Effector CD4-positive, alpha-beta T cell (primary cell): ENCODE measurements around the gene MRGPRF.

Experiments
- DNase-seq: peaks from one replicate; pipeline ENCODE4 v3.0.0-alpha.2; 2020

The MRGPRF gene

DNA sequence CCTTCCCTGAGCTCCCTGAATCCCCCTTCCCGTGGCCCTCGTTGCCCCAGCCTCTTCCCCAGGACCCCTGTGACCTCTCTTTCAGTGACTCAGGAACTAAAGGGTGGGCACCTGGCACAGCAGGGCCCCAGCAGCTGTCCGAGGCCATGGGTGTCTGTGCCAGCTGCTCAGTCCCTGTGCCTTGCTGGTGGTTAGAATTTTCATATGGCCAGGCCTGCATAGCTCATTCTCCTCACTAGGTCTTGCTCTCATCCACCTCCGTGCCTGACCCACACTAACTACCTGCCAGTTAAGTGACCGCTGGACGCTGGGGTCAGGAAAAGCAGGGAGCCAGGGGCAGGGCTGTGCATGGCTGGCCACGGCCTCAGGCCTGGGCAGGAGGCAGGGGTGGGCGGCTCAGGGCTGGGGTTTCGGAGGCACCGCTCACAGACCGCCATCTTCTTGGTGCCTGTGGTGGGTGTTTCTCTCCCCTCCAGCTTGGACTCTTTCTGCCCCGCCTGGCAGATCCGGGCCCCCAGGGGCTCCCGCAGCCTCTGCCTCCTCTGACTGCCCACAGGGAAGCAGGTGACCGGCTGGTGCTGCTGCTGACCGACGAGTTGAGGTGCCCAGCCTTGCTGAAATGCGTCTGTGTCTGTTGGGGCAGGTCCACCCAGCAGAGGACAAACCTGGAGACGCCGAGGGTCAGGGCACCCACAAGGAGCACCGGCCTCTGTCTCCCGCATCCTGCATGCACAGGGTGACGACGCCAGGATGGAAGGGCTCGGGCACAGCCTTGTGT, 52.6 kb downstream of the MRGPRF start:
- no peak for DNase-seq

GRCh38 chr11:68959465-68960293, 53.4 kb downstream of the MRGPRF start:
- DNase-seq, result no peak

DNA sequence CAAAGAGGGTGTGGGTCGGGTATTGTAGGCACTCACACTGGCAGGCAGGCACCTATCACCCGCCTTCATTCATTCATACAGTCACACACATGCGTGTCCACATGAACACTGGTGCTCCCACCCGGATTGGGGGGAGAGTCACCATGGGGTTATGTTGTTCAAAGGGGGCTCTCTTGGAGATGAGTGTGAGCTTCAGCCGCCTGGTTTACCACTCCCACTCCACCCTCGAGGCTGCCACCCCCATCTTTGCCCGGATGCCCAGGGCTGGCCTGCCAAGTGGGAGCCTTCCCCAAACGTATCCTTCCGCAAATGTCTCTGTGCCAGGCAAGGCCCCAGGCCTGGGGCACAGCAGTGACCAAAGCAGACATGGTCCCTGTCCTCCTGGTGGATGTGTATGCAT, 54.8 kb downstream of the MRGPRF start:
- DNase-seq, result no peak

DNA sequence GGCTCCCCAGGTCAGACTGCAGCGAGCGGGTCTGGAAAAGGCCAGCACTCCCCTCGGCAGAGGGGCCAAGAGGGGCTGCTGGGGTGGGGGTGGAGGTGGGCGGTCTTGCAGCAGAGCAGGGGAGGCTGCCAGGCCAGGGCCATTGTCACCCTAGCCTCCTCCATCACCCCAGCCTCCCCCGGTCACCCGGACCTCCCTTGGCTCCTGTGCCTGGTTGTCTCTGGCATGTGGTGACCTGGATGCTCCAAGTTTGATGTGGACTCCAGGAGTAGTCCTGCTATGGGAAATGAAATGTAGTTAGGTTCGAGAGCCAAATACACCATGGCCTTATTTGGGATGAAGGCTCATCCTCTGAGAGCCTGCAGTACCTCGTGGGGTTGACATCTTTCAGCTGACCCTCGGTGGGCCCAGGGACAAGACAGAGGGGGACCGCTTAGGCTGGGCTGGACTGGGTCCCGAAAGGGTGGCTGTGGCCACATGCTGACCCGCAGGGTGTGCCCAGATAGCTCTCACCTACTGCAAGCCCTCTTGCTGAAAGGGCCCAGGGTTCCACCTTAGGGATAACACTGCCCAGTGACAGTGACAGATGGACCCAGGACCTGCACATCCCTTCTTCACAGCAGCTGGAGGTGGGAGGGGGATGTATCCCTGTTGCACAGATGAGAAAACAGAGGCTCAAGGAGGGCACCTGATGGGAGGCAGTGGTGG, 56.3 kb downstream of the MRGPRF start:
- DNase-seq, result no peak

- DNase-seq, result peak; percentile 22
These were observed 56.9 kb downstream of the MRGPRF start for GRCh38 chr11:68956142-68956541.

- no peak for DNase-seq
These were observed 57.5 kb downstream of the MRGPRF start for GRCh38 chr11:68955607-68955958.

DNA sequence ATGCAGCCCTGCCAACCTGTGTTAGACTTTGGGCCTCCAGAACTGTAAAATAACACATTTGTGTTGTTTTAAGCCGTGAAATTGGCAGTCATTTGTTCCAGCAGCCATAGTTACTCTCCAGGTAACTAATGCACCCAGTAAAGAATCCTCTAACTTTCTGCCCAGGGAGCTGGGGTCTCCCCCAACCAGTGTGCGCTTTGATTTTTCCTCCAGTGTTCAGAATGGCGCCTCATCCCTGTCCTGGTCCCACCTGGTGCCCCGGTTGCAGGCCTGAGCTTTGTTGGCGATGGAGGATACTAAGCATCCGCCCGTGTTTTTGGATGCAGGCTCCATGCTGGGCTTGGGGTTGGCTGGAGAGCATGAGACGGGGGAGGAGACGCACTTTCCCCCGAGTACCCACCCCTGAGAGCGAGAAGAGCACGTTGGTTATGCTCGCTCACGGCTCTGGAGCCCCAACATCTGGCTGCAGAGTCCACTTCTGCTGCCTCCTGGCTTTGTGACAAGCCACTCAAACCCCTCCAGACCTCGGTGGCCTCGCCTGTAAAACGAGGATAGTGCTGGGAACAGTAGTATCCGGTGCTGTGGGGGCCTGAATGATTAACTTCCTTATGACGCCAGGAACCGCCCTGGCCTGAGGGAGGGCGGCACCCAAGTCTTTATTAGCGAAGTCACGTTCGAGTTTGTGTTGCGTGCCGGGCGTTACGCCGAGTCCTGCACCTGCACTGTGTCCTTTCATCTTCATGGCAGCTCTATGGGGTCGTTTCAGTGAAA, 58.0 kb downstream of the MRGPRF start:
- DNase-seq, result no peak
